NB4 (cell line): ENCODE results near the gene AMPD3.

ENCODE experiments used
- DNase-seq: peaks from one replicate; pipeline ENCODE4 v3.0.0; 2010; ENCODE audit warnings: low read depth
- H3K4me3 ChIP-seq: one replicate; pipeline ENCODE4 v1.5.1; 2011; ENCODE audit warnings: mild to moderate bottlenecking, low read depth, low read length, moderate library complexity
- MYC ChIP-seq: IDR thresholded peaks from 2 replicates; pipeline ENCODE4 v1.6.1; 2011; ENCODE audit warnings: low read depth, low read length
- POLR2A ChIP-seq: IDR thresholded peaks from 2 replicates; pipeline ENCODE4 v1.6.1; 2011; ENCODE audit warnings: mild to moderate bottlenecking; ENCODE audit not compliant: insufficient read length; ENCODE audit errors: extremely low read depth
- TF ChIP-seq, protein P1 (sequence below): IDR thresholded peaks from one replicate; pipeline ENCODE4 v1.5.1; 2012; ENCODE audit warnings: low read depth, low read length
- TF ChIP-seq, protein P2 (sequence below): IDR thresholded peaks from 2 replicates; pipeline ENCODE4 v1.6.1; 2011; ENCODE audit warnings: low read depth, low read length

AMPD3 gene

DNA sequence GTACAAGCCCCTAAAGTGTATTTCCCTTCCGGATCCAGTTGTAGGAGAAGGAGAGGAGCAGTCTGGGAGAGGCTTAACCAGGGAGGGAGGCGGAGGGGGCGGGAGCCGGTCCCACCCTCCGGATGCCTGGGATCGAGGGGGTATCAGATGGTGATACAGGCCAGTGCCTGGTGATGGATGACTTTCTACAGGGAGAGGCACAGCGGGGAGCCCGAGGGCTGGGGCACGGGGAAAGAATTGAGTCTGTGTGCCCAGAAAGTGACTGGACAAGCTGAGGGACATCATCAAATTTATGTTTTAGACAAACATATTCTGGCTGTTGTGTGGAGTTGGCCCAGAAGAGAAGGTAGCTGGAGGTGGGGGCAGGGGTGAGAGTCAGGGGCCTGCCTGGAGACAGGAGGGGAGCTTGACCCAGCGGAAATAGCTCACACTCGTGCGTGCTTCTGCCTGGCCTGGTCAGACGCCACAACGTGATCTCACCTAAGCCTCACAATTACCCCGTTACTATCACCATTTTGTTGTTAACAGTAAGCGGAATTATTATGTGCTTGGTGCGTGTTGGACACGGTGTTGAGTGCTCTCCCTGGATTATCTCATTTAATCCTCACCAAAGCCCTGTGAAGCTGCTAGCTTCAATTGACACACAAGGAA, 42.4 kb downstream of the AMPD3 start:
- no peak for DNase-seq
- no peak overlapping the region for H3K4me3 ChIP-seq
- TF ChIP-seq POLR2A (no peak), MYC (no peak)
- TF ChIP-seq, protein P1, sequence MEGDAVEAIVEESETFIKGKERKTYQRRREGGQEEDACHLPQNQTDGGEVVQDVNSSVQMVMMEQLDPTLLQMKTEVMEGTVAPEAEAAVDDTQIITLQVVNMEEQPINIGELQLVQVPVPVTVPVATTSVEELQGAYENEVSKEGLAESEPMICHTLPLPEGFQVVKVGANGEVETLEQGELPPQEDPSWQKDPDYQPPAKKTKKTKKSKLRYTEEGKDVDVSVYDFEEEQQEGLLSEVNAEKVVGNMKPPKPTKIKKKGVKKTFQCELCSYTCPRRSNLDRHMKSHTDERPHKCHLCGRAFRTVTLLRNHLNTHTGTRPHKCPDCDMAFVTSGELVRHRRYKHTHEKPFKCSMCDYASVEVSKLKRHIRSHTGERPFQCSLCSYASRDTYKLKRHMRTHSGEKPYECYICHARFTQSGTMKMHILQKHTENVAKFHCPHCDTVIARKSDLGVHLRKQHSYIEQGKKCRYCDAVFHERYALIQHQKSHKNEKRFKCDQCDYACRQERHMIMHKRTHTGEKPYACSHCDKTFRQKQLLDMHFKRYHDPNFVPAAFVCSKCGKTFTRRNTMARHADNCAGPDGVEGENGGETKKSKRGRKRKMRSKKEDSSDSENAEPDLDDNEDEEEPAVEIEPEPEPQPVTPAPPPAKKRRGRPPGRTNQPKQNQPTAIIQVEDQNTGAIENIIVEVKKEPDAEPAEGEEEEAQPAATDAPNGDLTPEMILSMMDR, result no peak
- TF ChIP-seq, protein P2, sequence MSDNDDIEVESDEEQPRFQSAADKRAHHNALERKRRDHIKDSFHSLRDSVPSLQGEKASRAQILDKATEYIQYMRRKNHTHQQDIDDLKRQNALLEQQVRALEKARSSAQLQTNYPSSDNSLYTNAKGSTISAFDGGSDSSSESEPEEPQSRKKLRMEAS, result no peak

DNA sequence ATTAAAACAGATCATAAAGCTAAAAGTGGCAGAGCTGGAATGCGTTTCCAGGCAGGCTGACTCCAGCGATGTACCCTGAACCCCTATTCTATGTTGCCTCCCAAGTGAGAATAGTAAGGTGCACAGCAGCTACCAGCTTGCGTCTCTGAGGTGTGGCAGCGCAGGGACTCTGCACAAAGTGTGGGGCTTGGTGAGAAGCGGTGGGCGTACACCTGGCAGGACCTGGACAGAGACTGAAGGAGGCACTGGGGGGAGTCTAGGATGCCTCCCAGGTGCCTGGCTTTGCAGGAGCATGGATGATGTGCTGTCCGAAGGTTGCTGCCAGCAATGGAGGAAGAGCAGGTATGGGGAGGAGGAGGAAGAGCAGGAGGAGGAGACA, 42.9 kb downstream of the AMPD3 start:
- TF ChIP-seq, protein P2, result no peak
- TF ChIP-seq MYC, result no peak
- TF ChIP-seq, protein P1, result no peak
- H3K4me3 ChIP-seq, result no peak overlapping the region
- DNase-seq, result no peak

DNA sequence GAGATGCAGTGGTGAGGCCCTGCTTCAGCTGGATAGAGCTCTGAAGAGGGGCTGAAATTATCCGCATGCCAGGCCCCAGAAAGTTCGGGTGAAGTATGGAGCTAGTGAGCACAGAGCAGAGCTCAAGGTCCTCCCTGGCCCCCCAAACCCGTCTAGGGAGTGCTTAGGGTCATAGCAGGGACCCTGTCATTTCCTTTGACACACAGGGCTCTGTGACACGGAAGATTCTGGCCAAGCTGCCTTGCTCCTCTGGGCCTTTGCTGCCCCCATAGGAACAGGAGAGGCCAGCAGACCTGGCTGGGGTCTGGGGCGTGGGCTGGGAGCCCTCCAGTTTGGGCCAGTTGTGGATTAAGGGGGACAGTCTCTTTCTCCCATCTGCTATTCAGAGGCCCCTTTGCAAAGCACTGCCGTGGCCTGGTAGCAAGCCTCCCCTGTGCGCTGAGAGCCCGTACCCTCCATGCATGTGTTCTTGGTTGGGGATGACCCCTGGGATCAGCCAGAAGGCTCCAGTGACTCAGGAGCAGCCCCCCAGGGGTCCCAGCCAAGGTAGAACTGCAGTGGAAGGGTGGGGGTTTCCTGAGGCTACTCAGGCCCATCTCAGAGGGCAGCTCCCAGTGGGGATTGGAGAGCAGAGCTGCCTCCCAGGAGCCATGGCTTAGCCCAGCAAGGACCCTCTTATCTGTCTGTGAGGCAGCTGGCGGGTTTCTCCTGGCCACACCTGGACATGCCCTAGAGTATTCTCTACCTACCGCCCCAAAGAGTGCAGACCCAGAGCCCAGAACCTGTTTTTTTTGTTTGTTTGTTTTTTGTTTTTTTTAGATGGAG, 43.6 kb downstream of the AMPD3 start:
- TF ChIP-seq, protein P2, result no peak
- TF ChIP-seq MYC, result no peak
- no peak for TF ChIP-seq POLR2A
- TF ChIP-seq, protein P1, result no peak
- no peak for DNase-seq
- H3K4me3 ChIP-seq, result no peak overlapping the region

DNA sequence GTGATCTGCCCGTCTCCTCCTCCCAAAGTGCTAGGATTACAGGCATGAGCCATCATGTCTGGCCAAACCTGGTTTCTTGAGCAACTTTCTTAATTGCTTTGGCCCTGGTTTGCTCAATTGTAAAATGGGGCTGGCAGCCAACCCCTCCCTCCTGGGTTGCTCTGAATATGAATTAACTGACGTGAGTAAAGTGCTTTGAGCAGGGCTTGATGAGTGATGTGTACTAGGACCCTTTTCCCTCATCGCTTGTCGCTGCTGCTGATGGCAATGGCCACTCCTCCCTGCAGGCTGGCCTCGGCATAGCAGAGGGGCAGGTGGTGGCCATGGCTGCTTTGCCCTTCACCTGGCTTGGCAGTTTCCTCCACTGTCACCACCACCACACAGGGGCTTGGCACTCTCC, 44.4 kb downstream of the AMPD3 start:
- TF ChIP-seq POLR2A (no peak), MYC (no peak)
- TF ChIP-seq, protein P1, result no peak
- TF ChIP-seq, protein P2, result no peak
- no peak for DNase-seq
- no peak overlapping the region for H3K4me3 ChIP-seq

DNA sequence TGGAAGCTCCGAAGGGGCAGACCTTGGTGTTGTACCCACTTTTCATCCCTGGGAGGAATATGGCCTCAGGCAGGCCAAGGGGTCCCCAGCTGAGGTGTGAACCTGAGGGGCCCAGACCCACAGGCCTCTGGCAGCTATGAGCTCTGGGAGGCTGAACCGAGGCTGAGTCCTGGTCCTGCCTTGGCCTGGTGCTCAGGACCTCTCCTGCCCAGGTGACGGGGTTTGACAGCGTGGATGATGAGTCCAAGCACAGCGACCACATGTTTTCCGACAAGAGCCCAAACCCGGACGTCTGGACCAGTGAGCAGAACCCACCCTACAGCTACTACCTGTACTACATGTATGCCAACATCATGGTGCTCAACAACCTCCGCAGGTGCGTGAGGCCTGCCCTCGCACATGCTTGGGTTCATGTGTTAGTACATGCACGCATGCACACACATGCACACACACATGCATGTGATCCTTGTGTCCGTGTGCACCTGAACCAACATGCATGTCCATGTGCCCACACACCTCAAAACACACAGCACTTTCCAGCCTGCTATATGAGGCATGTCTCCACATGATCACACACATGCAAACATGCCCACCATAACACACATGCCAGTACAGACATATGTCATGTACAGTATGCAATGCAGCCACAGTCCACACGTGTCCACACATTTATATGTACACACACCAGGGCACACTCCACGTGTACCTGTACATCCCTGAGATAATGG, 45.0 kb downstream of the AMPD3 start:
- H3K4me3 ChIP-seq, result no peak overlapping the region
- TF ChIP-seq, protein P2, result no peak
- no peak for TF ChIP-seq MYC
- DNase-seq, result no peak
